ENCODE data around the gene GLG1.
"Not testable (repeated sequence)": the region's sequence is repeated elsewhere in the genome, so short reads cannot be mapped to it uniquely, and the experiment has no call there.

DNA sequence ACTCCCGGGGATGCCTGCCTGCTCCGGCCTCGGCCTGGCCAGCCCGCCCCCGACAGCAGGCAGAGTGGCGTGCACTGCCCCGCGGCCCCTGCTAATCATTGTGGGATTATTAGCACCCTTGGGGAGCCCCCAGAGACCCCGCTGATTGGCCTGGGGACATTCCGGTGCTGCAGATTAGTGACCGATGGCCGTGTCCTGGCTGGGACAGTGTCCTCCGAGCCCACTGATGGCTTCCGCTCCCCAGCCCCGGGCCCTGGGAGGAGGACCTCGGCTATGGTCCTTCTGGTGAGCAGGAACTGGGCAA is 185.5 kb downstream of the GLG1 start:
- TF ChIP-seq, protein P1, sequence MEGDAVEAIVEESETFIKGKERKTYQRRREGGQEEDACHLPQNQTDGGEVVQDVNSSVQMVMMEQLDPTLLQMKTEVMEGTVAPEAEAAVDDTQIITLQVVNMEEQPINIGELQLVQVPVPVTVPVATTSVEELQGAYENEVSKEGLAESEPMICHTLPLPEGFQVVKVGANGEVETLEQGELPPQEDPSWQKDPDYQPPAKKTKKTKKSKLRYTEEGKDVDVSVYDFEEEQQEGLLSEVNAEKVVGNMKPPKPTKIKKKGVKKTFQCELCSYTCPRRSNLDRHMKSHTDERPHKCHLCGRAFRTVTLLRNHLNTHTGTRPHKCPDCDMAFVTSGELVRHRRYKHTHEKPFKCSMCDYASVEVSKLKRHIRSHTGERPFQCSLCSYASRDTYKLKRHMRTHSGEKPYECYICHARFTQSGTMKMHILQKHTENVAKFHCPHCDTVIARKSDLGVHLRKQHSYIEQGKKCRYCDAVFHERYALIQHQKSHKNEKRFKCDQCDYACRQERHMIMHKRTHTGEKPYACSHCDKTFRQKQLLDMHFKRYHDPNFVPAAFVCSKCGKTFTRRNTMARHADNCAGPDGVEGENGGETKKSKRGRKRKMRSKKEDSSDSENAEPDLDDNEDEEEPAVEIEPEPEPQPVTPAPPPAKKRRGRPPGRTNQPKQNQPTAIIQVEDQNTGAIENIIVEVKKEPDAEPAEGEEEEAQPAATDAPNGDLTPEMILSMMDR (IDR thresholded peaks at IDR 0.05; ENCODE audit: low read depth, low read length): not testable (repeated sequence)
- not testable (repeated sequence) for TF ChIP-seq POLR2A (IDR thresholded peaks at IDR 0.05; ENCODE audit: extremely low read depth, insufficient read length)

Measured in NB4 (cell line).